HG03520 (cell line): ENCODE measurements around the gene CTTN.

Source experiments
- ATAC-seq: cut with Tn5 transposase; IDR thresholded peaks from one replicate; pipeline ENCODE4 v1.9.1; 2021; ENCODE audit warnings: mild to moderate bottlenecking, moderate library complexity; ENCODE audit not compliant: unreplicated experiment

Gene CTTN

DNA sequence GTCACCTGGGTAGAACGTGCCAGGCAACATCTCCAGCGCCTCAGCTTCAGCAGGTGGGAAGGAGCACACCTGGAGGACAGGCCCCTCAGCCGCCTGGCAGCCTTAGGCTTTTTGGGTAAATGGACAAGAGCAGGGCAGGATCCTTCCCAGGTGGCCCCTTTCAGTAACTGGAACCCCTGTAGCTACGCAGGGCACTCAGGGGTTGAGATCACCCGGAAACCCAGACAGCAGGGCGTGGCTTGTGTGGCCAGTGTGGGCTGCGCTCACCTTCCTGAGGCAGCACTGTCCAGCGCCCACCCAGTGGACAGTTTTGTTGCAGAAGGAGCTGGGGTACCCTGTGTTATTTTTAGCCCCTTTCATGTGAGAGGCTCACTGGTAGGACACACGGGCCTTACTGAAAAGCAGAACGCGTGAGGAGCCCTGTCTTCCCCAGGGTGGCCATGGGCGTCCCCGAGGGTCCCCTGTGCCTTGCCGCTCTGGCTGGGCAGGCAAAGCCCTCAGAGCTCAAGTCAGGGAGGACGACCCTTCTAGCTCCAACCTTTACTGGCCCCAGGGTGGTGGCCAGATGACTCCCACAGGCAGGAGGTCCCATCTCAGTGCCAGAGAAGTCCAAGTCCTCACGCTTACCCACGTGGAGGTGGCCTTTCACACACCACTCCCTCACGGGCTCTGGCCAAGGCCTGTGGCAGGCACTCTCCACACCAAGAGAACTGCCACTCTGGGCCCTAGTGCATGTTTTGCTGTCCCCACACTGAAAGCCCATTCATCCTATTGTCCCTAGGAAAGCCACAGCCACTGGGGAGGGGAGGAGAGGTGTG lies 75.8 kb downstream of the CTTN start:
- no peak for ATAC-seq

DNA sequence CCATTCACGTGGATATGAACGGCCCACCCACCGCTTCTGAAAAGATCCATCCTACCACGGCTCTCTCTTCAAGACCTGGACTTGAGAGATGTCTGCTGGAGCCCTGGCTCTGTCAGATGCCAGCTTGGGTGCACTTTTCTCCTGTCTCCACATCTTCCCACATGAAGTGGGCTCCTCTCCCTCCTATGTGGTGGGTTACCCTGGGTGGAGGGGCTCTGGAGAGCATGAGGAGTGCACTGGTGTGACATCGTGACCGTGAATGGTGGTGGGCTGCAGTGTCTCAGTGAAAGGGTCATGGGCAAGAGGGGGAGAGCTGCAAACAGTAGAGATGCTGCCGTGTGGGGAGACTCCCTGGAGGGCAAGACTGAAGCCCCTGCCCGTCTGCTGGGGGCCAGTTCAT lies 76.4 kb downstream of the CTTN start:
- no peak for ATAC-seq

DNA sequence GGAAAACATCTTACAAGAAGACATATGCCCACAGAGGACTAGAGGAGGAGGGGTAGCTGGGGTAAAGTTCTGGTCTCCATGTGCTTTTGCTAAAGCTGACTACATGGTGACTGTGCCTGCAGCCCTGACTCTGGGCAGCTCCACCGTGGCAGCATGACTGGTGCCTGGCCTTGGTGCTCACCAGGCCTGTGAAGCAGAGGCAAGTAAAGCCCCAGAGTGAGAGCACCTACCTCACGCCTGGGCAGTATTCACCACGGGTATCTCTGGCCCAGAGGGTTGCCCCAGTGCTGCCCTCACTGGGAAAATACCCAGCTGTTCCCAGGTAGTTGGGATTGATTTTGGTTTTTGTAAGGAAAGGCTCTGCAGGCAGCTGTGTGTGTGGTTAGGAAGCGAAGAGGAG lies 78.3 kb downstream of the CTTN start:
- no peak for ATAC-seq

DNA sequence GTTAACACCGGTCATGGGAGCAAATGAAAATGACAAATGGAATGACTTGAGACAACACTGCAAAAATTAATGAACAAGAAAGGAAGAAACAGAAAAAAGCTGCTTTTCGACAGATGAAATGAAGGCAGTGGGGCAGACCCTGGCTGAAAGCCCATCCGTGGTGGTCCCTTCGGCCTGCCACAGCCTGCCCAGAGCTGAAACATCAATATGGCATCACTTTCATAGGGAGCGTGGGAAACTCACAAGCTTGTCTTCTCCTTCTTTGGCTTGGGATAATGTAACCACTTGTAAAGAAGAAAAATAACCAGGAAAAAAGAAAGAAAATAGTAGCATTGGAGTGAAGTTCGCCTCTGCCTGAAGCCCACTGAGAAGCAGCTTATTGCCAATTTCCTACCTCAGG lies 78.8 kb downstream of the CTTN start:
- no peak for ATAC-seq

DNA sequence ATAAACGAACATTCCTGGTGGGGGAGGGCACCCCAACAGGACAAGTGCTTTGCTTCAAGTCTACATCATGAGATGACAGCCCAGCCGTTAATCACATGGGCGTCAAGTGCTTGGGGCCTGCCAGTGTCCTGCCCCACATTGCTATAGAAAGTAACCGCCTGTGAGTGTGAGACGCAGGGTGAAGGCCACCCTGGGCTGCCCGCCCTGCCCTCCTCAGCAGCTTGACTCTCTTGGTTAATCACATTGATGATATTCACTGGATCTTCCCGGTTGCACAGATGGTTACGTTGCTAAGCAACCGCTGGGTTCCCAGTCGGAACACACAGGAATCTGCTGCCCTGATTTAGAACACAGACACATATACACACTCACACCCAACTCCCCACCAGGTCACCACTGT lies 79.3 kb downstream of the CTTN start:
- ATAC-seq, result no peak

DNA sequence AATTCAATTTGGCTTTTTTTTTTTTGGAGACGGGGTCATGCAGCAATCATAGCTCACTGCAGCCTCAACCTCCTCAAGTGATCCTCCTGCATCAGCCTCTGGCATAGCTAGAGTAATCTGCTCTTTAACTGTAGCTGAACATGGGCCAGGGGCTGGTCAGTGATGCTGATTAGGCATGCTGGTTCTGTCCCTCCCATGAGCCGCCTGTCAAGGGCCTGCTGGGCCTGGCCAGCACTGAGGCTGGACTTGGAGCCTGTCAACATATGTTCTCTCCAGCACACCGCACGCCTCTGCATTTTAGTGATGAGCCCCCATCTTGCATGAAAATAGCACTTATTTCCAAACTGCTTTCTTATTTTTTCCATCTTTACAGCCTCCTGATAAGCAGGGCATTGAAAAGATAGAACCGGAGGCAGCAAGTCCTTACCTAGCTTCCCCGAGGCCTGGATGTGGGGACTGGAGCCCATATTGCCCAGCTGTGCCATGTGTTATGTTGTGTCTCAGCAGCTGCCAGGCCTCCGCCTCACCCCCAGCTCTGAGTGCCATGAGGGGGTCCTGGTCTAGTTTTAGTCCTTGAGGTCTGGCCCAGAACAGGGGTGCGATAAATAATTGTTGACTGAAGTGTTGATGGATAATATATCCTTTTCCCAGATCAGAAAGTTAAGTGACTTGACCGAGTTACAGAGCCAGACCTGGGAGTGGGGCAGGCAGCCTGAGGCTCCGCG lies 80.0 kb downstream of the CTTN start:
- ATAC-seq, result no peak

DNA sequence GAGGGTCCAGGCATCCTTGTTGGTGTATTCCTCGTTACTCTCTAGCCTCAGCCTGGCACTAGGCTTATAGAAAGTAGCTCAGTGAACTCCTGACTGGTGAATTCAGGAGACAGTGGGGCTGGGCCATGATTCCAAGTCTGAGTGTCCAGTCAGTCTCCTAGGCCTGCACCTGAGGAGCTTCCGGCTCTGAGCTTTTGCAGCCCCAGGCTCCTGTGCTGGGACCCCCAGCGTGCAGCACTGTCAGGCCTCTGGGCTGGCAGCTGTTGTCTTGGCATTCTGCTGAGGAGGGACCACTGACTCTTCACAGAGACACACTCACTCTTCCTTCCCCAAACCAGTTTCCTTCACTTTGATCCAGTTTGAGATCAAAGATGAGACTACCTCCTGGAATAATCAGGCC lies 82.4 kb downstream of the CTTN start:
- ATAC-seq, result no peak

DNA sequence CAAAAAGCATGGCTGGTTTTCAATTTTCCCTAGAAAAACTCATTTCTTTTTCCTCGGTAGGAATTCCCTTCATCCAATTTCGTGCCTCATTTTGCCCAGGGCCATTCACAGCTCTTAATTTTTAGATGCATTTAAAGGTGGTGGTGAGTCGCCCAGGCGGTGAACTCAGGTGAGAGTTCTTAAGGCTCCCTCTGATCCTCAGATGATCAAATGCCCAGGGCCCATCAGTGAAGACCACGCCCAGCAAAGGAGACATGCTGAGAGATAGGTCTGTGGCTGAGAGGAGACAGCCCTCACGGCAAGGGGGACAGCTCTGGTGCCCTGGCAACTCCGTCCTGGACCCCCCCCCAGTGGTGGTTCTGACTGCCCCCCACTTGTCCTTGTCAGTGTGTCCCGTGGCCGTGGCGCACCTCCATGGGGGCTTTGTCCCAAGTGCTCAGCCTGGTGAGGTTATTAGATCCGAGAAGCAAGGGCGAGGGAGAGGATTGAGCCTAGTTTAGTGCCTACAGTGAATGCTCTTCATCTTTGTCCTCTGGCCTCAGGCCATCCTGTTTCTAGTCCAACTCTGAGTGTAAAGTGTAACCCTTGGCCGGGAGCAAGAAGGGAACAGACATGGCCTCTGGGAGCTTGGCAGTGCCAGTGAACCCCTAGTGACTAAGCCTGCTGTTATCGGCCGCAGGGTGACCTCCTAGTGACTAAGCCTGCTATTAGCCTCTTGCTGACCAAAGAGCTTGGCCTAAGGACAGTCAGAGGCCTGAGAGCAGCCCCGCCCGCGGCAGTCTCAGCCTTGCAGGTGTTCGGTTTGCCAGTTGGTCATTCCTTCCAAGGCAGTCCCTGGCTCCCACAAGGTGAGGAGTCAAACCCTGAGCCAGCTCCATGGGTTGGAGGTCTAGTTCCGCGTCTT lies 83.5 kb downstream of the CTTN start:
- no peak for ATAC-seq

DNA sequence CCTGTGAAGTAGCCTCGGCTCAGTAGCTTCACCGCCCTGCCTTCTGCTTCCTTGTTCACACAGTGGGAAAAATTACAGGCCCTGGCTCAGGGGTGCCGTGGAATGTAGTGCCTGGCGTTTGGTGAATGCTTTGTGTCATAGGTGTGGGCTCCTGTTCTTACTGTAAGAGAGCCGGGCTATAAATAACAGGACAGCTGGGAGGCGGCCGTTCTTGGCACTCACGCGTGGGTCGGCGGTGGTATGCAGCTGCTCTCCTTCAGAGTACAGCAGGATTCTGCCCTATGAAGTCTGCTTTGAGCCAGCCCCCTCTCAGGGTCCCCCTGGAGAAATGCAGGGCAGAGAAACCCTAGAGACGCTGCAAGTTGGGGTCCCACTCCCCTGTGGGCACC lies 84.2 kb downstream of the CTTN start:
- no peak for ATAC-seq

DNA sequence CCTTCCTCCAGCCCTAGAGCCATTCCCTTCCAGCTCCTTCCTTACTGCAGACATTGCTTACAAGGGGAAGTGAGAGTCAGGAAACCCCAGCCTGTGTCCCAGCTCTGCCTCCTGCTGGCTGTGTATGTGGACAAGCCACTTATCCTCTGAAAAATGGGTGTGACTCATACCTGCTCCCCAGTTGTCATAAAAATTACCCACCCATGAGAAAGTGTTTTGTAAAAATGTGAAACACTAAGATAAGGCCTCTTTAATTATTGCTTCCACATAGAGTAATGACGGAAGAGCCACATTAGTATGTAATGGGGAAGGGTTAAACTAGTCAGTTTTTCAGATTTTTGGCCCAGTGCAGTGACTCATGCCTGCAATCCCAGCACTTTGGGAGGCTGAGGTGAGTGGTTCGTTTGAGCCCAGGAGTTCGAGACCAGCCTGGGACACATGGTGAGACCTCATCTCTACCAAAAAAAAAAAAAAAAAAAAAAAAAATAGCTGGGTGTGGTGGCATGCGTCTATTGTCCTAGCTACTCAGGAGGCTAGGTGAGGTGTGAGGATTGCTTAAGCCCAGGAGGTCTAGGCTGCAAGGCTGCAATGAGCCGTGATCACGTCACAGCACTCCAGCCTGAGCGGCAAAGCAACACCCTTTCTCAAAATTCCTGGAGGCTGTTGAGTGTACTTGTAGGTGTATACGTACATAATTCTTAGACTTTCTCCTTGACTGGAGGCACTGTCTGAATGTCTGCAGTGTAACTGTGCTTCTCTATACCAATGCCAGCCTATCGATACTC lies 84.9 kb downstream of the CTTN start:
- no peak for ATAC-seq

DNA sequence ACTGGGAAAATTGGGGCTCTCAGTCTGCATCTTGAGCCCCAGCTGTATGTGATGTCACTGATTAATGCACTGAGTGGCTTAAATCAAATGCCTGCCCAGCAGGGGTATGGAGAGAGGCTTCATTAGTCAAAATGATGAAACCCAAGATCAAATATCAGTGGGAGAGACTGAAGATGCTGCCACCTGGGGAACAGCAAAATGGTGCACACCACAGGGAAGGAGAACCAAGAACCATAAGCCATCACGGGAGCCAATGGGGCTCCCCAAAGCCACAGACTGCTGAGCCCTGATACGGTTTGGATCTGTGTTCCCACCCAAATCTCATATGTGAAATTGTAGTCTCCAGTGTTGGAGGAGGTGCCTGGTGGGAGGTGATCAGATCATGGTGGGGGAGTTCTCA lies 85.6 kb downstream of the CTTN start:
- ATAC-seq, result no peak

DNA sequence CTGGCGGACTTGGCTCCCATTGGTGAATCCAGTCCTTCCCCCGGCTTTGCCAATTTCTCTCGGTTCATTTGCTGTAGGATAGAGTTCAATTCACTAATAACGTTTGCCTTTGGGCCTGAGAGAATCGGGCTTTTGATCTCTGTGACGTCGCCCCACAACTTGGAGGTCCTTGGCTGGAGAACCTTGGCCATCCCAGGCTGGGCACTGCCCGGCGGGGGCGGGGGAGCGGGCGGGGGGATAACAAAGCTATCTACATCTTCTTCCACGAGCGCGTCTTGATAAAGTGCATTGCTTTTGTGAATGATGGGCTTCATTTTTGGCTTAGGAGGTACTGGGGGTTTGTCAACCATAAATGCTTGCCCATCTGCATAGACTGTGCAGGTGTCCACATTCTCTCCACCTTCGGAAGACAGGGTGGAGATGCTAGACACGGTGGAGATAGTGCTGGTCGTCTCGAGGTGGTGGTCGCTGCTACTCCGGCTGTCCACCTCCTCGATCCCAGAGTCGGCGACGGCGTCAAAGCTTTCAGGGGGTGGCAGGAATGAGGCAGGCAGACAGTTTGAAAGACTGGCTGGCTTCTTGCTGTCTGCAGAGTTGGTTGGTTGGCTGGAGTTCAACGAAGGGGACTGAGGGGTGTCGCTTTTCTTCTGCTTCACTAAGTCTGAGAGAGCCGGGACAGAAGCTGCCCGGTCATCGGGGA lies 87.1 kb downstream of the CTTN start:
- ATAC-seq, result no peak

DNA sequence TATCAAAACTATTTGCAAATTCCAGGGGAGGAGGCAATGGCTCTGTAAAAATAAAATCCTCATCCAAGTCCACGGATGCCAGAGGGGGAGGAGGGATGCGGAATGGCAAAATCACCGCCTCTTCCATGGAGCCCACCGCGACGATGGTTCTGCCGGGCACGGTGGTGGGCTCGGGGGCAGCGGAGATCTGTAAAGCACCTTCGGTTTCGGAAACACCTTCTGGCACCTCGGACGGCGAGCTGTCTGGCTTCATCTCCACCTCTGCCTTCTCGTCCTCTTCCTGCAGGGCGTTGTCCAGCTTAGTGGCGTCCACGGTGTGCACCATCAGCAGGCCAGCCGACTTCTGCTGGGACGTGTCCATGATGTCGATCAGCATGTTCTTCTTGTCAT lies 87.7 kb downstream of the CTTN start:
- no peak for ATAC-seq
